CD4-positive, alpha-beta T cell treated with Interleukin-17A for 1 hour (primary cell): ENCODE results near the gene PDZK1.
A peak's percentile ranks its signal among the peaks of the same experiment; 100 is the strongest.
"Not testable (repeated sequence)": the region's sequence is repeated elsewhere in the genome, so short reads cannot be mapped to it uniquely, and the experiment has no call there.

Experiments used
- DNase-seq: peaks from one replicate; pipeline ENCODE4 v3.0.0-alpha.2; 2020

Gene PDZK1

GRCh38 chr1:145707183-145707867, at the start of gene PDZK1:
PDZK1 (minus strand) TSS chr1:145707368; CDS start chr1:145688021, 19,347 bp downstream.
- no peak for DNase-seq

GRCh38 chr1:145751491-145752037, 44.4 kb upstream of the PDZK1 start:
- no peak for DNase-seq

- DNase-seq: no peak
Measured at GRCh38 chr1:145750426-145750825, 43.3 kb upstream of the PDZK1 start.

GRCh38 chr1:145747398-145748247, 40.5 kb upstream of the PDZK1 start:
- no peak for DNase-seq

GRCh38 chr1:145740269-145740668, 33.1 kb upstream of the PDZK1 start:
- no peak for DNase-seq

- no peak for DNase-seq
Measured at GRCh38 chr1:145736191-145736590, 29.0 kb upstream of the PDZK1 start.

GRCh38 chr1:145730900-145731299, 23.7 kb upstream of the PDZK1 start:
- no peak for DNase-seq

- DNase-seq: no peak
Measured at GRCh38 chr1:145730467-145730866, 23.3 kb upstream of the PDZK1 start.

- DNase-seq: no peak
Measured at GRCh38 chr1:145729666-145730436, 22.7 kb upstream of the PDZK1 start.

- DNase-seq: no peak
Measured at GRCh38 chr1:145729196-145729595, 22.0 kb upstream of the PDZK1 start.

GRCh38 chr1:145726193-145726592, 19.0 kb upstream of the PDZK1 start:
- not testable (repeated sequence) for DNase-seq

- DNase-seq: peak; percentile 71
Measured at GRCh38 chr1:145720878-145721671, 13.9 kb upstream of the PDZK1 start.

GRCh38 chr1:145720556-145720877, 13.3 kb upstream of the PDZK1 start:
- DNase-seq: no peak

GRCh38 chr1:145719230-145720079, 12.3 kb upstream of the PDZK1 start, which contains the start of gene CD160:
CD160 (plus strand) TSS chr1:145719499; CDS start chr1:145728328, 8,829 bp downstream.
- DNase-seq: peak; percentile 28

GRCh38 chr1:145718465-145718864, 11.3 kb upstream of the PDZK1 start:
- DNase-seq: not testable (repeated sequence)

GRCh38 chr1:145717833-145718232, 10.7 kb upstream of the PDZK1 start:
- DNase-seq: no peak

- DNase-seq: no peak
Measured at GRCh38 chr1:145716641-145717345, 9.6 kb upstream of the PDZK1 start.

- DNase-seq: no peak
Measured at GRCh38 chr1:145714524-145715111, 7.5 kb upstream of the PDZK1 start.

GRCh38 chr1:145711213-145711651, 4.1 kb upstream of the PDZK1 start:
- no peak for DNase-seq
